C4-2B (cell line): ENCODE measurements around the gene CLSTN2.

Experiments
- ZFX ChIP-seq: fragments of 450-650 bp; IDR thresholded peaks from 2 replicates; pipeline ENCODE4 v1.6.1; 2017
- TF ChIP-seq, protein P1 (sequence below): fragments of 450-650 bp; conservative IDR thresholded peaks from 2 replicates; pipeline ENCODE4 v1.5.1; 2017; ENCODE audit warnings: mild to moderate bottlenecking

DNA sequence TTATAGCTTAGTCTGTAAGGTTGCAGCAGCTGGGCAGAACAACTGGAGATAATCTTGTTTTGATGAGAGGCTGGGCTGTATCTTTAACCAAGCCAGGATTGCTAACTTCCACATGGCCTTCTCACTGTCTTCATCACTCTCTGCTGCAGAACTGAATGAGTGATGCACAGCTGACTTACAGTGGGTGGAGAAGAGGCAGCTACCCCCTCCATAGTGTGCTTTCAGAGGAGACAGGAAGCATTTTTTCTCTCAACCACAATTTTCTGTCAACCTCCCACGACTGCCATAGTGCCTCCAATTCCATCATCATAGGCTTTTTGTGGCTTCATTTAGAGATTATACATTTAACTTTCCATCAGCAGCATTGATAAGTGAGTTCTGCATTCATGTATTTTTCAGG lies 168.2 kb downstream of the CLSTN2 start:
- TF ChIP-seq, protein P1, sequence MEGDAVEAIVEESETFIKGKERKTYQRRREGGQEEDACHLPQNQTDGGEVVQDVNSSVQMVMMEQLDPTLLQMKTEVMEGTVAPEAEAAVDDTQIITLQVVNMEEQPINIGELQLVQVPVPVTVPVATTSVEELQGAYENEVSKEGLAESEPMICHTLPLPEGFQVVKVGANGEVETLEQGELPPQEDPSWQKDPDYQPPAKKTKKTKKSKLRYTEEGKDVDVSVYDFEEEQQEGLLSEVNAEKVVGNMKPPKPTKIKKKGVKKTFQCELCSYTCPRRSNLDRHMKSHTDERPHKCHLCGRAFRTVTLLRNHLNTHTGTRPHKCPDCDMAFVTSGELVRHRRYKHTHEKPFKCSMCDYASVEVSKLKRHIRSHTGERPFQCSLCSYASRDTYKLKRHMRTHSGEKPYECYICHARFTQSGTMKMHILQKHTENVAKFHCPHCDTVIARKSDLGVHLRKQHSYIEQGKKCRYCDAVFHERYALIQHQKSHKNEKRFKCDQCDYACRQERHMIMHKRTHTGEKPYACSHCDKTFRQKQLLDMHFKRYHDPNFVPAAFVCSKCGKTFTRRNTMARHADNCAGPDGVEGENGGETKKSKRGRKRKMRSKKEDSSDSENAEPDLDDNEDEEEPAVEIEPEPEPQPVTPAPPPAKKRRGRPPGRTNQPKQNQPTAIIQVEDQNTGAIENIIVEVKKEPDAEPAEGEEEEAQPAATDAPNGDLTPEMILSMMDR, result no peak
- TF ChIP-seq ZFX, result no peak
